K562 (cell line): Measurements from ENCODE around the gene NAPB. TPM values are rescaled to one million over a fixed set of nuclear protein-coding genes. Genes with fewer than 3 reads are reported as not detected.

Source experiments
- ATAC-seq: fragments of 200-7000 bp; cut with Tn5 transposase; 3 replicates; pipeline ENCODE4 v1.9.1; 2020; ENCODE audit warnings: moderate library complexity
- BruUV-seq: library from RNA; stranded (reverse); fragments of 400-500 nt; replicated peaks from 2 replicates; lab custom pipeline; 2021; lab: Mats Ljungman, UMichigan
- CTCF ChIA-PET: fragments of 300-600 bp; formaldehyde crosslinking; extraction: SDS; loops from one replicate; lab custom pipeline; 2021; ENCODE audit warnings: low intra/inter-chr PET ratio; lab: Yijun Ruan, JAX
- POLR2A ChIA-PET: fragments of 300-600, 350-650 bp; sonication (Branson Sonifier 250); formaldehyde crosslinking; extraction: SDS; loops from one replicate; lab custom pipeline; 2021; ENCODE audit warnings: antibody characterized with exemption, inconsistent platforms; lab: Yijun Ruan, JAX
- DNase-seq, 4 experiments: peaks; one replicate each; pipeline versions ENCODE4 v3.0.0 to v3.0.0-alpha.2; 2011 to 2018; ENCODE audit warnings: low spot score in 3 of 4, mixed read lengths in 3 of 4; ENCODE audit errors: extremely low read depth in 1 of 4
- FAIRE-seq: peaks from 2 replicates; lab custom pipeline; 2011; peaks lifted over from hg19 to GRCh38; lab: Jason Lieb, UNC
- H2AFZ ChIP-seq: 2 replicates; pipeline ENCODE4 v1.6.0; 2011; ENCODE audit warnings: low read depth, low read length, control low read depth, inconsistent platforms
- H3K27ac ChIP-seq: fragments of 200-600 bp; 3 replicates; pipeline ENCODE4 v1.8.0; 2011; ENCODE audit warnings: low read depth, mild to moderate bottlenecking, control low read depth, inconsistent platforms, low read length, moderate library complexity, mixed read lengths; ENCODE audit errors: extremely low read depth
- H3K27me3 ChIP-seq, 2 experiments: fragments of 300-600 bp in 1 of 2; 2 replicates in 1 of 2; 3 replicates in 1 of 2; pipeline versions ENCODE4 v1.6.0 to v1.8.0; 2011; ENCODE audit warnings: inconsistent platforms in 2 of 2, low read length in 2 of 2, mild to moderate bottlenecking in 1 of 2, mixed read lengths in 1 of 2, moderate library complexity in 1 of 2; ENCODE audit not compliant: control insufficient read depth in 2 of 2, insufficient read depth in 2 of 2
- H3K36me3 ChIP-seq: fragments of 300-600 bp; 3 replicates; pipeline ENCODE4 v1.8.0; 2011; ENCODE audit warnings: mild to moderate bottlenecking, low read length, inconsistent platforms; ENCODE audit not compliant: control insufficient read depth, insufficient read depth
- H3K4me1 ChIP-seq, 2 experiments: fragments of 200-600 bp in 1 of 2; replicated peaks in 1 of 2; 2 replicates in 1 of 2; 3 replicates in 1 of 2; pipeline versions ENCODE4 v1.5.1 to v1.8.0; 2011; ENCODE audit warnings: inconsistent platforms in 2 of 2, low read length in 2 of 2, mild to moderate bottlenecking in 1 of 2, mixed read lengths in 1 of 2, moderate library complexity in 1 of 2; ENCODE audit not compliant: control insufficient read depth in 2 of 2, insufficient read depth in 2 of 2
- H3K4me2 ChIP-seq: 2 replicates; pipeline ENCODE4 v1.6.1; 2011; ENCODE audit warnings: low read length, control low read depth, inconsistent platforms, mixed read lengths; ENCODE audit not compliant: insufficient read depth
- H3K4me3 ChIP-seq: fragments of 200-600 bp; sonication (generic), shearing (Covaris generic); 2 replicates; pipeline ENCODE4 v1.5.1; 2016; ENCODE audit warnings: control low read depth, inconsistent platforms
- H3K79me2 ChIP-seq: fragments of 200-600 bp; 3 replicates; pipeline ENCODE4 v1.8.0; 2011; ENCODE audit warnings: low read length, inconsistent platforms; ENCODE audit not compliant: control insufficient read depth, insufficient read depth
- H3K9ac ChIP-seq, 2 experiments: 2 replicates each; pipeline versions ENCODE4 v1.6.0 to v1.6.1; 2011; ENCODE audit warnings: low read depth in 2 of 2, low read length in 2 of 2, control low read depth in 1 of 2, inconsistent platforms in 1 of 2, mild to moderate bottlenecking in 1 of 2, mixed read lengths in 1 of 2; ENCODE audit not compliant: insufficient read depth in 1 of 2
- H3K9me1 ChIP-seq: one replicate; pipeline ENCODE4 v1.6.0; 2011; ENCODE audit warnings: inconsistent platforms, mild to moderate bottlenecking, low read length, moderate library complexity; ENCODE audit not compliant: control insufficient read depth, insufficient read depth
- H3K9me3 ChIP-seq: replicated peaks from 2 replicates; pipeline ENCODE4 v1.5.1; 2011; ENCODE audit warnings: low read depth, low read length, inconsistent platforms; ENCODE audit not compliant: control insufficient read depth, insufficient read depth
- H4K20me1 ChIP-seq: replicated peaks from 2 replicates; pipeline ENCODE4 v1.6.1; 2011; ENCODE audit warnings: low read length, inconsistent platforms, mixed read lengths; ENCODE audit not compliant: control insufficient read depth, insufficient read depth
- ARID1B ChIP-seq: fragments of 450-650 bp; IDR thresholded peaks from 2 replicates; pipeline ENCODE4 v1.6.1; 2016; ENCODE audit warnings: antibody characterized with exemption, mild to moderate bottlenecking, inconsistent platforms
- CREB1 ChIP-seq, 2 experiments: sonication (generic) in 1 of 2; formaldehyde crosslinking in 1 of 2; IDR thresholded peaks; 2 replicates each; pipeline versions ENCODE4 v1.6.1 to v1.8.0; 2012 to 2022; ENCODE audit warnings: inconsistent platforms in 1 of 2, mild to moderate bottlenecking in 1 of 2, missing genetic modification reagents in 1 of 2, moderate library complexity in 1 of 2
- ETV1 ChIP-seq: fragments of 450-650 bp; conservative IDR thresholded peaks from 2 replicates; pipeline ENCODE4 v1.6.1; 2016; ENCODE audit warnings: missing genetic modification characterization, control low read depth, low read depth, missing compliant biosample characterization
- JUND ChIP-seq, 2 experiments: IDR thresholded peaks; 2 replicates in 1 of 2; 3 replicates in 1 of 2; pipeline ENCODE4 v1.6.1; 2011; ENCODE audit warnings: borderline replicate concordance in 2 of 2, low read depth in 2 of 2, low read length in 2 of 2, improper control_type of control experiment in 1 of 2, missing biosample characterization in 1 of 2, missing genetic modification characterization in 1 of 2, missing genetic modification reagents in 1 of 2
- KLF6 ChIP-seq: fragments of 250-450 bp; sonication (Bioruptor Pico); IDR thresholded peaks from 2 replicates; pipeline ENCODE4 v1.4.0; 2020; ENCODE audit warnings: mild to moderate bottlenecking, moderate library complexity, borderline replicate concordance
- LEF1 ChIP-seq: fragments of 450-650 bp; IDR thresholded peaks from 2 replicates; pipeline ENCODE4 v1.6.1; 2016; ENCODE audit warnings: mild to moderate bottlenecking
- MAFF ChIP-seq: IDR thresholded peaks from 2 replicates; pipeline ENCODE4 v1.6.1; 2012; ENCODE audit warnings: low read length, improper control_type of control experiment
- MAFG ChIP-seq: fragments of 450-650 bp; conservative IDR thresholded peaks from 2 replicates; pipeline ENCODE4 v1.6.1; 2016; ENCODE audit warnings: missing genetic modification characterization, missing compliant biosample characterization
- NCOA6 ChIP-seq: fragments of 450-650 bp; IDR thresholded peaks from 2 replicates; pipeline ENCODE4 v1.6.1; 2017; ENCODE audit warnings: mild to moderate bottlenecking
- NR2F6 ChIP-seq: fragments of 450-650 bp; formaldehyde crosslinking; IDR thresholded peaks from 2 replicates; pipeline ENCODE4 v1.4.0; 2020; ENCODE audit warnings: mild to moderate bottlenecking
- POLR2H ChIP-seq: IDR thresholded peaks from 2 replicates; pipeline ENCODE4 v1.6.1; 2016; ENCODE audit warnings: missing genetic modification characterization, low read depth, mild to moderate bottlenecking, control low read depth, missing compliant biosample characterization, moderate library complexity
- RBM17 ChIP-seq: fragments of 200-400 bp; formaldehyde crosslinking; IDR thresholded peaks from 2 replicates; pipeline ENCODE4 v1.6.1; 2017; ENCODE audit warnings: low read depth, mild to moderate bottlenecking, low read length, borderline replicate concordance
- TCF3 ChIP-seq: sonication (generic); formaldehyde crosslinking; IDR thresholded peaks from 2 replicates; pipeline ENCODE4 v1.4.0; 2020; ENCODE audit warnings: mild to moderate bottlenecking, missing genetic modification reagents
- TEAD2 ChIP-seq: fragments of 450-650 bp; IDR thresholded peaks from 2 replicates; pipeline ENCODE4 v1.6.1; 2016; ENCODE audit warnings: missing genetic modification characterization, control low read depth, missing compliant biosample characterization
- TRIM24 ChIP-seq, 2 experiments: fragments of 450-650 bp; IDR thresholded peaks; 2 replicates each; pipeline ENCODE4 v1.6.1; 2016
- ZBTB9 ChIP-seq: fragments of 450-650 bp; formaldehyde crosslinking; IDR thresholded peaks from 2 replicates; pipeline ENCODE4 v1.4.0; 2020; ENCODE audit warnings: mild to moderate bottlenecking, moderate library complexity
- ZNF41 ChIP-seq: fragments of 250-450 bp; sonication (Bioruptor Pico); conservative IDR thresholded peaks from 2 replicates; pipeline ENCODE4 v1.4.0; 2020; ENCODE audit warnings: mild to moderate bottlenecking
- WGBS: fragments of 100-300 bp; shearing (Covaris generic); methylation state at CpG from one replicate; pipeline ENCODE4 v1.1.6; 2016; ENCODE audit warnings: low coverage, mixed read lengths; ENCODE audit not compliant: insufficient coverage; ENCODE audit errors: missing lambda C conversion rate; 5-methylcytosine and 5-hydroxymethylcytosine counted together
- in situ Hi-C: fragments of 300-500 bp; cut with MboI; formaldehyde crosslinking; loops from 4 replicates; pipeline ENCODE4 v1.15.0; 2018; ENCODE audit warnings: inconsistent platforms, mixed read lengths
- intact Hi-C: fragments of 100-400 bp; cut with micrococcal nuclease; formaldehyde crosslinking; loops from 2 replicates; pipeline ENCODE4 v1.14.2; 2022
- polyA plus RNA-seq, 8 experiments: library from polyadenylated mRNA; depleted of rRNA in 4 of 8; stranded (reverse) in 5 of 8; unstranded in 3 of 8; fragments of >200 nt; fragmentation: Nextera tagmentation in 2 of 8; fragmentation: Illumina TruSeq in 1 of 8; extraction: Ambion mirVana in 2 of 8; extraction: Trizol in 1 of 8; gene quantifications; 2 replicates each; pipeline versions ENCODE4 v1.2.1 to v1.2.3, GENCODE V29; 2011 to 2014; ENCODE audit warnings: inconsistent platforms in 1 of 8, missing spikeins in 1 of 8
- total RNA-seq, 7 experiments: library from RNA; depleted of rRNA in 6 of 7; stranded (reverse); fragments of >200 nt in 6 of 7; fragmentation: Illumina TruSeq in 2 of 7; extraction: Trizol in 2 of 7; gene quantifications; 2 replicates each; pipeline versions ENCODE4 v1.2.1 to v1.2.3, GENCODE V29; 2011 to 2021; ENCODE audit warnings: low replicate concordance in 1 of 7
- TF ChIP-seq, protein P1 (sequence below), 2 experiments: fragments of 250-450 bp in 1 of 2; fragments of 450-650 bp in 1 of 2; sonication (Bioruptor Pico) in 1 of 2; IDR thresholded peaks; 2 replicates each; pipeline versions ENCODE4 v1.6.1 to v1.8.0; 2016 to 2021; ENCODE audit warnings: mild to moderate bottlenecking in 2 of 2, moderate library complexity in 2 of 2, missing compliant biosample characterization in 1 of 2, missing genetic modification characterization in 1 of 2
- TF ChIP-seq, protein P2 (sequence below): fragments of 250-450 bp; sonication (Bioruptor Pico); IDR thresholded peaks from 2 replicates; pipeline ENCODE4 v1.5.0; 2021; ENCODE audit warnings: mild to moderate bottlenecking, borderline replicate concordance

The NAPB gene
- total and polyA plus RNA-seq, 9 of the 15 experiments (the other 6 are each of a cell fraction or from before 2014, with no cell fraction given): 1.4 to 7.7 (median 5.2) TPM

- Histone ChIP-seq H3K27ac (peak overlapping the region; percentile 48; the same call in 1 of the 3 replicates), H3K9me1 (no peaks in the 10 kb centered on the region), H3K36me3 (peaks cover 76% of the 10 kb centered on the region), H3K4me3 (no peak overlapping the region), H3K79me2 (peaks cover 64% of the 10 kb centered on the region), H3K9ac (no peak overlapping the region), H4K20me1 (peaks cover 14% of the 10 kb centered on the region; the same call in 1 of the 2 replicates), H3K4me2 (no peak overlapping the region), H3K27me3 (no peaks in the 10 kb centered on the region), H3K4me1 (peaks cover 23 to 25% of the 10 kb centered on the region in 2 experiments; a peak in 4 of 5 replicates), H3K9me3 (no peaks in the 10 kb centered on the region), H2AFZ (no peak overlapping the region)
- no TSS peak for BruUV-seq
- ChIA-PET CTCF (no interaction called here), POLR2A (interaction anchor here (1.0 kb wide), 1 partner anchor 9 kb away, joined by 3 read pairs; no protein-coding TSS in a partner anchor)
- intact Hi-C loops (no loop called here), in situ Hi-C loops (no loop called here)
- 0% methylated on average over 1 of the region's 1 CpG for WGBS
- FAIRE-seq (no peak), ATAC-seq (no peak), DNase-seq (no peak)
- TF ChIP-seq, protein P1, sequence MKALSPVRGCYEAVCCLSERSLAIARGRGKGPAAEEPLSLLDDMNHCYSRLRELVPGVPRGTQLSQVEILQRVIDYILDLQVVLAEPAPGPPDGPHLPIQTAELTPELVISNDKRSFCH (CRISPR knock-in tag; IDR thresholded peaks at IDR 0.05): no peak
- TF ChIP-seq, protein P1 (tag; IDR thresholded peaks at IDR 0.05): no peak
- TF ChIP-seq NCOA6 (no peak), KLF6 (CRISPR knock-in tag) (no peak), MAFF (peak; percentile 73; the same call in 1 of the 2 replicates), POLR2H (tag) (0 out of 2 replicates have a peak, but pooled peaks have one; percentile 46), ARID1B (peak; percentile 79), TRIM24 (IDR thresholded peaks at IDR 0.05) (peak in 1 of 2 experiments; percentile 11; a peak in 1 of 4 replicates), NR2F6 (CRISPR knock-in tag) (no peak), ZNF41 (no peak), TCF3 (CRISPR knock-in tag) (peak; percentile 63), JUND (IDR thresholded peaks at IDR 0.05; ENCODE audit: borderline replicate concordance, low read depth, low read length) (peak; percentile 79), JUND (tag; IDR thresholded peaks at IDR 0.05; ENCODE audit: borderline replicate concordance, low read depth, low read length) (peak; percentile 81; the same call in 2 of the 3 replicates), RBM17 (no peak), ETV1 (tag) (0 out of 2 replicates have a peak, but pooled peaks have one; percentile 21), TEAD2 (no peak), MAFG (tag) (peak; percentile 88), CREB1 (IDR thresholded peaks at IDR 0.05) (no peak), CREB1 (CRISPR knock-in tag; IDR thresholded peaks at IDR 0.05) (no peak), LEF1 (no peak), ZBTB9 (CRISPR knock-in tag) (no peak)
- TF ChIP-seq, protein P2, sequence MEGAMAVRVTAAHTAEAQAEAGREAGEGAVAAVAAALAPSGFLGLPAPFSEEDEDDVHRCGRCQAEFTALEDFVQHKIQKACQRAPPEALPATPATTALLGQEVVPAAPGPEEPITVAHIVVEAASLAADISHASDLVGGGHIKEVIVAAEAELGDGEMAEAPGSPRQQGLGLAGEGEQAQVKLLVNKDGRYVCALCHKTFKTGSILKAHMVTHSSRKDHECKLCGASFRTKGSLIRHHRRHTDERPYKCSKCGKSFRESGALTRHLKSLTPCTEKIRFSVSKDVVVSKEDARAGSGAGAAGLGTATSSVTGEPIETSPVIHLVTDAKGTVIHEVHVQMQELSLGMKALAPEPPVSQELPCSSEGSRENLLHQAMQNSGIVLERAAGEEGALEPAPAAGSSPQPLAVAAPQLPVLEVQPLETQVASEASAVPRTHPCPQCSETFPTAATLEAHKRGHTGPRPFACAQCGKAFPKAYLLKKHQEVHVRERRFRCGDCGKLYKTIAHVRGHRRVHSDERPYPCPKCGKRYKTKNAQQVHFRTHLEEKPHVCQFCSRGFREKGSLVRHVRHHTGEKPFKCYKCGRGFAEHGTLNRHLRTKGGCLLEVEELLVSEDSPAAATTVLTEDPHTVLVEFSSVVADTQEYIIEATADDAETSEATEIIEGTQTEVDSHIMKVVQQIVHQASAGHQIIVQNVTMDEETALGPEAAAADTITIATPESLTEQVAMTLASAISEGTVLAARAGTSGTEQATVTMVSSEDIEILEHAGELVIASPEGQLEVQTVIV (CRISPR knock-in tag): no peak
Measured at GRCh38 chr20:23366384-23366783, 54.9 kb downstream of the NAPB start.
